Lung (tissue), 12 donors: ENCODE measurements around the gene PALD1. TPM values are rescaled to one million over a fixed set of nuclear protein-coding genes. Genes with fewer than 3 reads are reported as not detected.

Source experiments
- ATAC-seq: fragments of 200-7000 bp; cut with Tn5 transposase; one replicate; pipeline ENCODE4 v1.9.1; 2020; ENCODE audit warnings: moderate number of reproducible peaks; ENCODE audit not compliant: insufficient read depth, low FRiP score
- DNase-seq, 3 donors: peaks; one replicate each; pipeline ENCODE4 v3.0.0-alpha.2; 2013 to 2017
- H3K27ac ChIP-seq, 2 donors: one replicate each; pipeline ENCODE4 v1.5.1; 2013; ENCODE audit warnings: mild to moderate bottlenecking in 2 of 2, moderate library complexity in 2 of 2, control low read depth in 1 of 2, inconsistent platforms in 1 of 2, low read depth in 1 of 2, low read length in 1 of 2
- H3K27me3 ChIP-seq, 3 donors: one replicate each; pipeline ENCODE4 v1.5.1; 2013; ENCODE audit warnings: low read length in 2 of 3; ENCODE audit not compliant: control insufficient read depth in 3 of 3, insufficient read depth in 3 of 3
- H3K36me3 ChIP-seq, 4 donors: one replicate each; pipeline ENCODE4 v1.5.1; 2013; ENCODE audit warnings: low read length in 4 of 4, mild to moderate bottlenecking in 1 of 4, moderate library complexity in 1 of 4; ENCODE audit not compliant: control insufficient read depth in 4 of 4, insufficient read depth in 4 of 4
- H3K4me1 ChIP-seq, 5 donors: one replicate each; pipeline ENCODE4 v1.5.1; 2013; ENCODE audit warnings: low read length in 5 of 5, mild to moderate bottlenecking in 2 of 5, moderate library complexity in 1 of 5; ENCODE audit not compliant: control insufficient read depth in 5 of 5, insufficient read depth in 5 of 5
- H3K4me3 ChIP-seq: one replicate; pipeline ENCODE4 v1.5.1; 2013; ENCODE audit warnings: mild to moderate bottlenecking, control low read depth, moderate library complexity
- H3K9ac ChIP-seq, 2 donors: one replicate each; pipeline ENCODE4 v1.5.1; 2013; ENCODE audit warnings: low read length in 2 of 2, control low read depth in 1 of 2; ENCODE audit not compliant: insufficient read depth in 1 of 2
- H3K9me3 ChIP-seq, 4 donors: one replicate each; pipeline ENCODE4 v1.5.1; 2013; ENCODE audit warnings: low read length in 3 of 4, mild to moderate bottlenecking in 1 of 4, moderate library complexity in 1 of 4; ENCODE audit not compliant: control insufficient read depth in 4 of 4, insufficient read depth in 3 of 4
- WGBS, 2 donors: extraction: QIAGEN DNeasy Blood & Tissue Kit; methylation state at CpG; one replicate each; pipeline ENCODE4 v1.1.7; 2013; 5-methylcytosine and 5-hydroxymethylcytosine counted together
- polyA plus RNA-seq, 2 donors: library from polyadenylated mRNA; stranded (reverse); fragments of 200-250 nt; gene quantifications; one replicate each; pipeline ENCODE4 v1.2.1, GENCODE V29; 2013
- total RNA-seq, 2 donors: library from RNA; depleted of rRNA in 1 of 2; stranded (reverse); fragments of >200 nt in 1 of 2; gene quantifications; one replicate each; pipeline ENCODE4 v1.2.1, GENCODE V29; 2014 to 2021
- TF ChIP-seq, protein P1 (sequence below): IDR thresholded peaks from 2 replicates; pipeline ENCODE4 v1.5.1; 2012; ENCODE audit warnings: mild to moderate bottlenecking; ENCODE audit errors: control extremely low read depth, extremely low read depth
- donor health status: control.
- donor health status: control.
- donor health status: Bipolar disorder and iron deficiency.
- donor health status: healthy.
- donor health status: DM: yes; HTN: yes; CAD: no.

The PALD1 gene
- total and polyA plus RNA-seq, 4 donors = 10.5 to 19.7 (median 15.6) TPM

DNA sequence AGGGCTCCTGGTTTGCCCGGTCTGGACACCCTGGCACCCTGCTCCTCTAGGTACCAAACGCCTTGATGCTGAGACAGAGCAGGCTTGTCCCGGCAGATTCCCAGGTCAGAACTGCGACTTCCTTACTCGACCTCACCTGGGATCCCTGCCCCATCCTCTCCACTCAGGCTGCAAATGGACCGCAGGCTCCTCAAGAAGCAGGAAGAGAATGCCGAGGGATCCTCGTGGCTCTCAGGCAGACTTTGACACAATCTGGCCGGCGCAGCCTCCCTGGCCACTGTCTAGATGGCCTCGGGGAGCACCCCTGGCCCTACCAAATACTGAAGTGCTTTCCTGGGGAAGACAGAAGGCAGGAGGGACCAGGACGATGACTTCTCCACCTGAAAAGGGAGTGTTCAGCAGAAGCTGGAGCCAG lies 36.7 kb upstream of the PALD1 start:
- ATAC-seq = no peak
- WGBS, 2 donors = 33 to 40% methylated on average over 12 of the region's 12 CpGs

DNA sequence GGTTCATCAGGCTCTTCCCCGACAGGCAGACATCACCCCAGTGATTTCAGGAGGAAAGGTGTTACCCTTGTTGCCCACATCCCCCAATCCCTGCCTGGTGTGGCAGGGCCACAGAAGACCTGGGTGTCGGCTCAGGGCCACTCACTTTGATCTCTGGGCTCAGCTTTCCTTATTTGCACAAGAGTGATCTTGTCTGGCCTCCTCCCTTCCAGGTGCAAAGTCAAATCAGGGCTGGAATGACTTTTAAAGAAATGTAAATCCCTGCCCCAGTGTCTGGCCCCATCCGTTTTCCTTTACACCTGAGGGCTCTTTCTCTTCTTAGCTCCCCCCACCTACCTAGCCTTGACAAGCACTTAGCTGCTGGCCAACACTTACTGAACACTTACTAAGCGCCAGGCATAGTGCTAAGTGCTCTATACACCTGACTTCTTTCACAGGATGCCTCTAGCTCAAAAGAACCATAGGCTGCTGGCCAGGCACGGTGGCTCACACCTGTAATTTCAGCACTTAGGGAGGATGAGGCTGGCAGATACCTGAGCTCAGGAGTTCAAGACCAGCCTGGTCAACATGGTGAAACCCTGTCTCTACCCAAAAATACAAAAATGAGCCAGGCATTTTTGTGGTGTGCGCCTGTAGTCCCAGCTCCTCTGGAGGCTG lies 36.1 kb upstream of the PALD1 start:
- WGBS, 2 donors = 75 to 83% methylated on average over 6 of the region's 6 CpGs
- peaks cover 0 to 26% (median 5%) of the 10 kb centered on the region in 5 donors for H3K4me1 ChIP-seq
- TF ChIP-seq, protein P1, sequence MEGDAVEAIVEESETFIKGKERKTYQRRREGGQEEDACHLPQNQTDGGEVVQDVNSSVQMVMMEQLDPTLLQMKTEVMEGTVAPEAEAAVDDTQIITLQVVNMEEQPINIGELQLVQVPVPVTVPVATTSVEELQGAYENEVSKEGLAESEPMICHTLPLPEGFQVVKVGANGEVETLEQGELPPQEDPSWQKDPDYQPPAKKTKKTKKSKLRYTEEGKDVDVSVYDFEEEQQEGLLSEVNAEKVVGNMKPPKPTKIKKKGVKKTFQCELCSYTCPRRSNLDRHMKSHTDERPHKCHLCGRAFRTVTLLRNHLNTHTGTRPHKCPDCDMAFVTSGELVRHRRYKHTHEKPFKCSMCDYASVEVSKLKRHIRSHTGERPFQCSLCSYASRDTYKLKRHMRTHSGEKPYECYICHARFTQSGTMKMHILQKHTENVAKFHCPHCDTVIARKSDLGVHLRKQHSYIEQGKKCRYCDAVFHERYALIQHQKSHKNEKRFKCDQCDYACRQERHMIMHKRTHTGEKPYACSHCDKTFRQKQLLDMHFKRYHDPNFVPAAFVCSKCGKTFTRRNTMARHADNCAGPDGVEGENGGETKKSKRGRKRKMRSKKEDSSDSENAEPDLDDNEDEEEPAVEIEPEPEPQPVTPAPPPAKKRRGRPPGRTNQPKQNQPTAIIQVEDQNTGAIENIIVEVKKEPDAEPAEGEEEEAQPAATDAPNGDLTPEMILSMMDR = no peak
- no peak for ATAC-seq
- no peaks in the 10 kb centered on the region for H3K9me3 ChIP-seq
- H3K4me3 ChIP-seq = no peak overlapping the region
- H3K27me3 ChIP-seq = peaks cover 0 to 49% (median 35%) of the 10 kb centered on the region in 3 donors
- H3K9ac ChIP-seq = no peak overlapping the region
- H3K36me3 ChIP-seq = no peaks in the 10 kb centered on the region
- H3K27ac ChIP-seq = no peak overlapping the region
- no peak for DNase-seq

More for the DNA sequence above, 36.7 kb upstream of the PALD1 start:
- peaks cover 0 to 49% (median 35%) of the 10 kb centered on the region in 3 donors for H3K27me3 ChIP-seq
- H3K4me1 ChIP-seq = peaks cover 0 to 26% (median 5%) of the 10 kb centered on the region in 5 donors
- no peak overlapping the region for H3K27ac ChIP-seq
- no peak overlapping the region for H3K9ac ChIP-seq
- no peaks in the 10 kb centered on the region for H3K36me3 ChIP-seq
- no peaks in the 10 kb centered on the region for H3K9me3 ChIP-seq
- no peak overlapping the region for H3K4me3 ChIP-seq
- TF ChIP-seq, protein P1 = no peak
- no peak for DNase-seq

DNA sequence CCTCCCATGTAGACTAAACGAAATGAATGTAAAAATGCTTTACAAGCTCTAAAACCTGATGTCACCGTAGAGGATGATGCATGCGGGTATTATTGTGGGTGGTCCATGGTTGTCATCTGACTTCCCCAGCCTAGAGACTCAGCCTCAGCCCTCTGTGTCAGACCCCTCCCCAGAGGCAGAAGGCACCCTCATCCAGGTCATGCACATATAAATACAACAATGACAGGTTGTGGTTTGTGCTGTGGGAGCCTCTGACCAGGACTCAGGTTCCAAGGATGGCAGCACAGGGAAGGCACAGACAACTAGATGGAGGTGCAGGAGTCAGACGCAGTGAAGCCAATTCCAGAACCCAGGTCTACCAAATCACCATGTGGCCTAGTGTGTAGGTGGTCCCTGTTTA lies 33.8 kb upstream of the PALD1 start:
- Histone ChIP-seq H3K27ac (no peak overlapping the region), H3K4me1 (peaks cover 0 to 26% (median 5%) of the 10 kb centered on the region in 5 donors), H3K9me3 (no peaks in the 10 kb centered on the region), H3K9ac (peak overlapping the region in 1 of 2 donors; percentile 9), H3K27me3 (peaks cover 0 to 35% (median 23%) of the 10 kb centered on the region in 3 donors), H3K36me3 (no peaks in the 10 kb centered on the region), H3K4me3 (no peak overlapping the region)
- no peak for DNase-seq
- 93 to 94% methylated on average over 4 of the region's 4 CpGs for WGBS, 2 donors
- no peak for ATAC-seq
- TF ChIP-seq, protein P1 = no peak
